Lung (tissue), 12 donors: ENCODE data around the gene AP5Z1. TPM values are rescaled to one million over a fixed set of nuclear protein-coding genes. Genes with fewer than 3 reads are reported as not detected.

Experiments
- ATAC-seq: fragments of 200-7000 bp; cut with Tn5 transposase; one replicate; pipeline ENCODE4 v1.9.1; 2020; ENCODE audit warnings: moderate number of reproducible peaks; ENCODE audit not compliant: insufficient read depth, low FRiP score
- DNase-seq, 3 donors: peaks; one replicate each; pipeline ENCODE4 v3.0.0-alpha.2; 2013 to 2017
- H3K27ac ChIP-seq, 2 donors: one replicate each; pipeline ENCODE4 v1.5.1; 2013; ENCODE audit warnings: mild to moderate bottlenecking in 2 of 2, moderate library complexity in 2 of 2, control low read depth in 1 of 2, inconsistent platforms in 1 of 2, low read depth in 1 of 2, low read length in 1 of 2
- H3K27me3 ChIP-seq, 3 donors: one replicate each; pipeline ENCODE4 v1.5.1; 2013; ENCODE audit warnings: low read length in 2 of 3; ENCODE audit not compliant: control insufficient read depth in 3 of 3, insufficient read depth in 3 of 3
- H3K36me3 ChIP-seq, 4 donors: one replicate each; pipeline ENCODE4 v1.5.1; 2013; ENCODE audit warnings: low read length in 4 of 4, mild to moderate bottlenecking in 1 of 4, moderate library complexity in 1 of 4; ENCODE audit not compliant: control insufficient read depth in 4 of 4, insufficient read depth in 4 of 4
- H3K4me1 ChIP-seq, 5 donors: one replicate each; pipeline ENCODE4 v1.5.1; 2013; ENCODE audit warnings: low read length in 5 of 5, mild to moderate bottlenecking in 2 of 5, moderate library complexity in 1 of 5; ENCODE audit not compliant: control insufficient read depth in 5 of 5, insufficient read depth in 5 of 5
- H3K4me3 ChIP-seq: one replicate; pipeline ENCODE4 v1.5.1; 2013; ENCODE audit warnings: mild to moderate bottlenecking, control low read depth, moderate library complexity
- H3K9ac ChIP-seq, 2 donors: one replicate each; pipeline ENCODE4 v1.5.1; 2013; ENCODE audit warnings: low read length in 2 of 2, control low read depth in 1 of 2; ENCODE audit not compliant: insufficient read depth in 1 of 2
- H3K9me3 ChIP-seq, 4 donors: one replicate each; pipeline ENCODE4 v1.5.1; 2013; ENCODE audit warnings: low read length in 3 of 4, mild to moderate bottlenecking in 1 of 4, moderate library complexity in 1 of 4; ENCODE audit not compliant: control insufficient read depth in 4 of 4, insufficient read depth in 3 of 4
- CTCF ChIP-seq: IDR thresholded peaks from 2 replicates; pipeline ENCODE4 v1.5.1; 2012; ENCODE audit warnings: mild to moderate bottlenecking; ENCODE audit errors: control extremely low read depth, extremely low read depth
- WGBS, 2 donors: extraction: QIAGEN DNeasy Blood & Tissue Kit; methylation state at CpG; one replicate each; pipeline ENCODE4 v1.1.7; 2013; 5-methylcytosine and 5-hydroxymethylcytosine counted together
- polyA plus RNA-seq, 2 donors: library from polyadenylated mRNA; stranded (reverse); fragments of 200-250 nt; gene quantifications; one replicate each; pipeline ENCODE4 v1.2.1, GENCODE V29; 2013
- total RNA-seq, 2 donors: library from RNA; depleted of rRNA in 1 of 2; stranded (reverse); fragments of >200 nt in 1 of 2; gene quantifications; one replicate each; pipeline ENCODE4 v1.2.1, GENCODE V29; 2014 to 2021
- donor health status: control.
- donor health status: control.
- donor health status: Bipolar disorder and iron deficiency.
- donor health status: healthy.
- donor health status: DM: yes; HTN: yes; CAD: no.

The AP5Z1 gene
- total and polyA plus RNA-seq, 4 donors: 21.2 to 62.4 (median 59.3) TPM

DNA sequence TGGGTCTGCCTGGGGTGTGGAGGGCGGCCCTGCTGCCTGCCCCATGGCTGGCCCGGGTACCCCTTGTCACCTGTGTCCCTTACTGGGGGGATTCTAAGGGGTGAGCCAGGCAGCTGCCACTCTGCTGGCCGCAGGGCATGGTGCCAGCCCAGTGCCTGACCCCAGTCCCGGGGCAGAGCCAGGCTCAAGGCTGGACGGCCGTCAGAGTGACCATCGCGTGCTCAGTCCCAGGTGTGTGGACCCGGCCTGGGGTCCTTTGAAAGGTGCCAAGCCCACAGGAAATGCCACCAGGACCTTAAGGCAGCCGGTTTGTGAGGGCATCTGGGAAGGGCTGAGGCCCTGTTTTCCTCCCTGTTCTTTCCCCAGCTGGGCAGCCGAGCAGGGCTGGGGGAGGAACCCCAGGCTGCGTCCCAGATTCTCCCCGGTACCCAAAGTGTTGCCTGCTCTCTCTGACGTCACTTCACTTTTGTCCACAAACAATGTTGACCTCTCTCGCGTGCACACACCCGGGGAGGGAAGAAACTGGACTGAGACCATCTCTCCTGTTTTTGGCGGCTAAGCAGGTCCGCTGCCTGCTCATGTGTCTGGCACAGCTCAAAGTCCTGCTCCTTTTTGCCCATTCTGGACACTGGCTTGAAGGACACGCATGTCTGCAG is 48.8 kb downstream of the AP5Z1 start:
- TF ChIP-seq CTCF: no peak
- 83 to 94% methylated on average over 20 of the region's 20 CpGs for WGBS, 2 donors
- no peak for ATAC-seq

DNA sequence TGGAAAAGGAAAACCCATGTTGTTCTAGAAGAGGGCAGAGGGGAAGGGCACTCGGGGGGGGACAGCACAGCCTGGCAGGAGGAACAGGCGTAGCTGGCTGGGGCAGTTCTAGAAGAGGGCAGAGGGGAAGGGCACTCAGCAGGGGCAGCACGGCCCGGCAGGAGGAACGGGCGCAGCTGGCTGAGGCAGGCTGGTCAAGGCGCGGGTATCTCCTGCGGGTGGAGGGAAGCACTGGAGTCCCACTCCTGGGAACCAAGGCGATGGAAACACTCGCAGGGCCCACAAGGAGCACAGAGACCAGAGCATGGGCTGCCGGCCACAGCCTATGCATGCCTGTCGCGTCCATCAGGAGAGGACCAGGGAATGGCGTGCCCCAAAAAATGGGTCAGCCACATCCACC is 49.7 kb downstream of the AP5Z1 start:
- Histone ChIP-seq H3K27ac (no peak overlapping the region), H3K9ac (no peak overlapping the region), H3K9me3 (peaks cover 0 to 1% (median 0%) of the 10 kb centered on the region in 4 donors), H3K4me1 (peaks cover 0 to 14% (median 2%) of the 10 kb centered on the region in 5 donors), H3K4me3 (no peak overlapping the region), H3K27me3 (no peaks in the 10 kb centered on the region), H3K36me3 (peaks cover 0 to 9% (median 3%) of the 10 kb centered on the region in 4 donors)
- DNase-seq (peak in 1 of 3 donors; percentile 13), ATAC-seq (no peak)
- WGBS, 2 donors: 82 to 95% methylated on average over 13 to 15 of the region's 15 CpGs
- TF ChIP-seq CTCF: no peak

More for the DNA sequence above, 48.8 kb downstream of the AP5Z1 start:
- Histone ChIP-seq H3K27ac (no peak overlapping the region), H3K9ac (no peak overlapping the region), H3K4me3 (no peak overlapping the region), H3K4me1 (peaks cover 0 to 17% (median 2%) of the 10 kb centered on the region in 5 donors), H3K9me3 (peaks cover 0 to 1% (median 0%) of the 10 kb centered on the region in 4 donors), H3K27me3 (no peaks in the 10 kb centered on the region), H3K36me3 (peaks cover 0 to 3% (median 1%) of the 10 kb centered on the region in 4 donors)
- peak in 1 of 3 donors; percentile 13 for DNase-seq

DNA sequence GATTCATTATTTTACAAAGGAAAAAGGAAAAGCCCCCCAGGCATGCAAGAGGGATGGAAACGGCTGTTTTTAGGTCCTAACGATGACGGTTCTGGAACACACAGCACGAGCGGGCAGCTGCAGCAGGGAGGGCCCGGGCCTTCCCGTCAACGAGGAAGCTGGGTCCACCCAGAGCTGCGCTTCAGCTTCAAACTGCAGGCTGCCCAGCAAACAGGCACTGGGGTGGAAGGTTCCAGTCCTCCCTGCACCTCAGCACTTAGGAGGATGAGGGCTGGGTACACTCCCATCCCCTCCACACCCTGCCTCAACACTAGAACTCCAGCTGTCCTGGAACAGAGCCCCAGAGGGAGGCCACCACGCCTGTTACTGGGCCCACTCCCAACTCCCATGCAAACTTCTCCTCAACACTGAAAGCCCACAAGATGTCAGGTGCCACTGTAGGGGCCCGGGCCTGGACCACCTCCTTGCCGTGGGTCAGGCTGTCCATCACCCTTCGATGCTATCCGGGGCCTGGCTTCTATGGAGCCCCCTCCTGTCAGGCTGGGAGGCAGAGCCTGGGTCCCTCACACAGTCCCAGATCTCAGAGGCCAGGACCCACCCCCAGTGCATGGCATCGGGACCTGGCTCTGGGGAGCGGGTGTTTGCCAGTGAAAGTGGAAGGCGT is 53.4 kb downstream of the AP5Z1 start:
- Histone ChIP-seq H3K27me3 (no peaks in the 10 kb centered on the region), H3K9me3 (no peaks in the 10 kb centered on the region), H3K36me3 (peaks cover 0 to 9% (median 4%) of the 10 kb centered on the region in 4 donors), H3K9ac (no peak overlapping the region), H3K27ac (no peak overlapping the region), H3K4me3 (no peak overlapping the region), H3K4me1 (no peaks in the 10 kb centered on the region)
- ATAC-seq: no peak
- DNase-seq: peak in 1 of 3 donors; percentile 10
- WGBS, 2 donors: 89 to 94% methylated on average over 17 of the region's 17 CpGs
- no peak for TF ChIP-seq CTCF
